ENCODE measurements around the gene GANC.

GRCh38 chr15:42279234-42279723 is 6.3 kb downstream of the GANC start:
- TF ChIP-seq POLR2AphosphoS5 (IDR thresholded peaks at IDR 0.05; ENCODE audit: low read depth, low read length) (no peak), TAF1 (IDR thresholded peaks at IDR 0.05; ENCODE audit: borderline replicate concordance, insufficient read depth, low read length) (no peak), REST (IDR thresholded peaks at IDR 0.05; ENCODE audit: insufficient read depth in 1 of 2, low read depth in 2 of 2, low read length in 2 of 2) (no peak), SIN3A (IDR thresholded peaks at IDR 0.05; ENCODE audit: borderline replicate concordance, insufficient read depth, low read length) (no peak)
